ENCODE data around the gene STAG3.

DNA sequence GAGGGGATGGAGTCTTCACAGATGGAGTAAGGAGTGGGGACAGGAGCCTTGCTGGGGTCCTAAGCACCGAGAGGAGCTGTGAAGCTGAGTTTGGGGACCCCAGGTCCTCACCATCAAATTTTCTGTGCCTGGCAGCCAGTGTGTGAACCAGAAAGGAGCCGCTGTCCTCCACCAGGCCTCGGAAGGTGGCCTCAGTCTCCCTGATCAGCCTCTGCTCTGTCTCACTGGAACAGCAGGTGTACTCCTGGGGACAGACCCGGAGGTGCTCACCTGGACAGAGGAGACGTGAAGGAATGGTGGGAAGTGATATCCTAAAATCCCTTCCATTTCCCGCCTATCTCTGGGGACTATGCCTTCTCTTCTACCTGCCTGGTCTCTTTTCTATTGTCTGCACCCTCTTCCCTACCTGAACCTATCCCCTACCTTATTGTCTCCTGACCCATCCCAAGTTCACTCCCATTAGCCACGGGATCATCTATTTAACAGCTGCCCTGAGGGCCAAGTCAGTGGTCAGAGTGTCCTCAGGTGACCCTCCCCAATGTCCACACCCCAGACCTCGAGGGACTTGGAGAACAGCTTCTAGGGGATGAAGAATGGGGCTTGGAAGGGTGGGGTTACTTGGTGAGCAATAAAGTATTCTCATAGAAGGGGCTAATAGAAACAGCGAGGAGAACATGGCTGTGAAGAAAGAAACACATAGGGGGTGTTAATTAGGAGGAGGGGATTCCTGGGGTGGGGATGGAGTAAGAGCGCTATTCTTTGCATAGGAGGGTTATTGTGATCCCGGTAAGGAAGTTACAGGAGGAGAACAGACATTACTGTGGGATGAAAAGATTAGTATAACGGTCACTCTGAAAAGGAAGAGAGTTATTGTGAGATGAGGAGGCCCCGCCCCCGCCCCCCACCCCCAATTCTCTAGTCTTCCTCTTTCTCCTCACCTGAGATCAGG, 1.3 kb upstream of the STAG3 start:
- TF ChIP-seq LEF1 (IDR thresholded peaks at IDR 0.05; ENCODE audit: borderline replicate concordance), result no peak
- TF ChIP-seq ZNF384 (IDR thresholded peaks at IDR 0.05), result no peak
- no peak for TF ChIP-seq NFRKB (IDR thresholded peaks at IDR 0.05)
- TF ChIP-seq ARNT (IDR thresholded peaks at IDR 0.05), result no peak
- no peak for TF ChIP-seq TARDBP (IDR thresholded peaks at IDR 0.05)
- no peak for TF ChIP-seq ELF4 (IDR thresholded peaks at IDR 0.05)
